RPMI8226 (cell line): Measurements from ENCODE around the gene BLZF1.
"Not testable (repeated sequence)": the region's sequence is repeated elsewhere in the genome, so short reads cannot be mapped to it uniquely, and the experiment has no call there.

Experiments used
- DNase-seq: peaks from one replicate; pipeline ENCODE4 v3.0.0-alpha.2; 2015

BLZF1 gene

GRCh38 chr1:169367686-169368405 is at the start of gene BLZF1, which contains the start of gene NME7:
Gene BLZF1 (plus strand): TSS chr1:169368195. CDS start chr1:169369523, 1,328 bp downstream.
Gene NME7 (minus strand): TSS chr1:169367797. CDS start chr1:169367710, 87 bp downstream.
- peak; percentile 99 for DNase-seq

- no peak for DNase-seq
Observed at GRCh38 chr1:169318536-169319244, 49.3 kb upstream of the BLZF1 start.

GRCh38 chr1:169321539-169321938 is 46.5 kb upstream of the BLZF1 start:
- DNase-seq: no peak

- DNase-seq: no peak
Observed at GRCh38 chr1:169322138-169322537, 45.9 kb upstream of the BLZF1 start.

- DNase-seq: no peak
Observed at GRCh38 chr1:169325117-169325516, 42.9 kb upstream of the BLZF1 start.

GRCh38 chr1:169326261-169326955 is 41.6 kb upstream of the BLZF1 start:
- DNase-seq: no peak

- DNase-seq: no peak
Observed at GRCh38 chr1:169326956-169327268, 41.1 kb upstream of the BLZF1 start.

GRCh38 chr1:169327875-169328274 is 40.1 kb upstream of the BLZF1 start:
- no peak for DNase-seq

GRCh38 chr1:169329383-169329782 is 38.6 kb upstream of the BLZF1 start:
- DNase-seq: no peak

- DNase-seq: no peak
Observed at GRCh38 chr1:169330927-169331326, 37.1 kb upstream of the BLZF1 start.

- not testable (repeated sequence) for DNase-seq
Observed at GRCh38 chr1:169334727-169335126, 33.3 kb upstream of the BLZF1 start.

- not testable (repeated sequence) for DNase-seq
Observed at GRCh38 chr1:169336947-169337715, 30.9 kb upstream of the BLZF1 start.

- no peak for DNase-seq
Observed at GRCh38 chr1:169338617-169339016, 29.4 kb upstream of the BLZF1 start.

GRCh38 chr1:169339773-169340172 is 28.2 kb upstream of the BLZF1 start:
- DNase-seq: no peak

- DNase-seq: no peak
Observed at GRCh38 chr1:169340882-169341281, 27.1 kb upstream of the BLZF1 start.

- not testable (repeated sequence) for DNase-seq
Observed at GRCh38 chr1:169342096-169342495, 25.9 kb upstream of the BLZF1 start.

- no peak for DNase-seq
Observed at GRCh38 chr1:169345511-169345910, 22.5 kb upstream of the BLZF1 start.

- no peak for DNase-seq
Observed at GRCh38 chr1:169346036-169346589, 21.9 kb upstream of the BLZF1 start.

GRCh38 chr1:169347688-169348382 is 20.2 kb upstream of the BLZF1 start:
- no peak for DNase-seq

GRCh38 chr1:169348383-169349036 is 19.5 kb upstream of the BLZF1 start:
- peak; percentile 64 for DNase-seq

- DNase-seq: no peak
Observed at GRCh38 chr1:169360415-169360814, 7.6 kb upstream of the BLZF1 start.

GRCh38 chr1:169361281-169361680 is 6.7 kb upstream of the BLZF1 start:
- DNase-seq: no peak
